BLaER1 (cell line): ENCODE measurements around the gene MVK.

Source experiments
- H3K27ac ChIP-seq: shearing (Covaris generic); formaldehyde crosslinking; 2 replicates; pipeline ENCODE4 v1.8.1; 2022
- H3K27me3 ChIP-seq: shearing (Covaris generic); formaldehyde crosslinking; 2 replicates; pipeline ENCODE4 v1.8.1; 2022
- H3K36me3 ChIP-seq: shearing (Covaris generic); formaldehyde crosslinking; 2 replicates; pipeline ENCODE4 v1.8.1; 2022
- H3K4me1 ChIP-seq: shearing (Covaris generic); formaldehyde crosslinking; 2 replicates; pipeline ENCODE4 v1.8.1; 2022
- H3K4me2 ChIP-seq: shearing (Covaris generic); formaldehyde crosslinking; 2 replicates; pipeline ENCODE4 v1.8.1; 2022
- H3K4me3 ChIP-seq: shearing (Covaris generic); formaldehyde crosslinking; 2 replicates; pipeline ENCODE4 v1.8.1; 2022
- H3K9ac ChIP-seq: shearing (Covaris generic); formaldehyde crosslinking; 2 replicates; pipeline ENCODE4 v1.8.1; 2022
- H3K9me3 ChIP-seq: shearing (Covaris generic); formaldehyde crosslinking; 2 replicates; pipeline ENCODE4 v1.8.1; 2022
- H4K20me1 ChIP-seq: shearing (Covaris generic); formaldehyde crosslinking; 2 replicates; pipeline ENCODE4 v1.8.1; 2022
- Cebpa-rat ChIP-seq: shearing (Covaris generic); IDR thresholded peaks from 2 replicates; pipeline ENCODE4 v1.8.1; 2022

MVK gene

DNA sequence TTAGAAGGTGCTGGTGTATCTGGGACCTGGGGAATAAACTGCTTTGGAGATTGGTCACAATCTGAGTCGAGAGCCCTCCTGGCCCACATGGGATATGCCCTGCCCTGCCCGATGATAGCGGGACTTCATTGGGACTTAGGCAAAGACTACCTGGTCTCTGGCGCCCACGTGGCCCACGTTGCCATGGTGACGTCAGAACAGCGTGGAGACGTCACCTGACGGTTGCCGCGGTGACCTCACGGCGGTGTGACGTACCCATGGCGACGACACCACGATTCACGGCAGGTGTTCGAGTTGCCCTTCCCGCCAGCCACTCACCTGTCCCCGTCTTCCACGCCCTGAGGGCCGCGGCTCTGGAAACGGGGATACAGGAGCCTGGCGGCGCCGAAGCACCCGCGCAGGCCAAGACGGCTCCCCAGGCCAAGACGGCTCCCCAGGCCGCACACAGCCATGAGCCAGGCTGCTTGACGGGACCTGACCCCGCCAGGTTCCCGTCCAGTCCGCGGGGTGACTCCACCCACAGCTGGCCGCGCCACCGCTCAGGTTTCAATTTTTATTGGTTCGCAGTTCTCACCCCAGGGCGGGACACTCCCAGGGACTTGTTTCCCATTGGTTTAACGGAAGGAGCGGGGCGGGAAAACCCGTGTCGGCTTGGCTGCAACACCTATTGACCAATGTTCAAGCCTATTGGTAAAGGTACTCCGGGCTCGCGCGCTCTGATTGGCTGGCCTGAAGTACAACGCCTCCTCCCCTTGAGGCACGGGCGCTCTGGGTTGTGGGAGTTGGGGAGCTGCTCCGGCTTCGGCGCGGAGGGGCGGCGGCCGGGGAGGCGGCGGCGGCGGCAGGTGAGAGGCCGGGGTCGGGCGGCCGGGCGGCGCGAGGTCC, at the start of gene MVK, which contains the start of gene MMAB:
Gene MVK, plus strand, starts transcription at position 766 of the 885 bp plus-strand sequence. CDS start 1,029 bp downstream, outside the sequence.
Gene MMAB, minus strand, starts transcription at position 476 of the 885 bp plus-strand sequence. Its CDS starts 24 bp downstream, at position 452.
- peak within 1 kb of the TSS; percentile 98 for H3K4me2 ChIP-seq
- H3K4me1 ChIP-seq: peaks cover 24% of the 10 kb centered on the region
- H3K9me3 ChIP-seq: no peaks in the 10 kb centered on the region
- H3K4me3 ChIP-seq: peak within 1 kb of the TSS; percentile 81
- peak within 1 kb of the TSS; percentile 78 for H3K9ac ChIP-seq
- no peaks in the 10 kb centered on the region for H3K27me3 ChIP-seq
- H3K36me3 ChIP-seq: peaks cover 59% of the 10 kb centered on the region
- H3K27ac ChIP-seq: peak within 1 kb of the TSS; percentile 81
- no peaks in the 10 kb centered on the region for H4K20me1 ChIP-seq
- TF ChIP-seq Cebpa-rat: no peak

DNA sequence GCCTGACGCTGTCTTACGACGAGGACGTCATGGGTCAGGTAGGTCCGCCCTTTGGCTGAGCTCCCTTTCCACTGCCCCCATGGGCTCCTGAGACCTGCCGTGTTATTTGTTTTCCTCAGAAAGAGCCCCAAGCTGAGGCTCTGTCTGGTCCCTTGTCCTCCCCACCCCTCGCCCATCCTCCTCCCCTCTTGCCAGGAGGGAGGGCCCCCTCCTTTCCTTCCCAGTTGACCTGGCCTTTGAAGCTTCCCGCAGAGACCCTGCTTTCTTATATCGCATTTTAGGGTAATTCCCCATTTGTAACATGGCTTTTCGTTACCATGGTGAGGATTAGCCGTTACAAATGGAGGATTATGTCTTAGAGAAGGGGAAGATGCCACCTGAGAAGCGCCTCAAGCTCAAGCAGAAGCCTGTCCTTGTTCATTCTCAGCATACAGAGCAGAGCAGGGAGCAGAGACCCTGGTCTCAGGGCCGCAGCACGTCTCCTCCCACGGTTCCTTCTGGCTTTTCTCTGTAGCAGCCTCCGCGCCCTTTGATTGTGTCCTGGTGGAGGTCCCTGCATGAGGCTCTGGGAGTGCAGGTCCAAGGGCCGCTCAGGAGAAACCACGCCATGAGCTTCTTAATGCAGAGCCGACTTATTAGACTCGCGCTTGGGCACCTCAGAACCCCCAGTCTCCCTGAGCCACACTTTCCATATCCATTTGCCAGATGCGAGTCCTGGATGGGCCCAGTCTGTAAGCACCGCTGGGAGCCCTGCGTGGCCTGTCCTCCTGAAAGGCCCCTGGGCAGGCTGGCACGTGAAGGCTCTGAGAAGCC, 48.9 kb upstream of the MVK start:
- H3K36me3 ChIP-seq: peaks cover 95% of the 10 kb centered on the region
- H3K4me3 ChIP-seq: no peak overlapping the region
- H3K4me1 ChIP-seq: no peaks in the 10 kb centered on the region

DNA sequence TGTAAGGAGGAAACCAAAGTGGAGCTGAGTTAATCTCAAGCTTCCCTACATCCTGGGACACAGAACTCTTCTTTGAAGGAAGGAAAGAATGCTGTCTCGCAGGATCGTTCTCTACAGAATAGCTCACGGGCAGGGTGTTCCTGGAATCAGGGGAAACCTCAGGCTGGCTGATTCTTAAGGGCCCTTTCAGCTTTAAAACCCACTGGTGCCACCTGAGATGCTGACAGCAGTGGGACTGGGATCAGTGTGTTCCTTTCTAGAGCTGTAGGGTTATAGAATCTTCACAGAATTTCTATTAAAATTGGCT, 48.4 kb upstream of the MVK start:
- H3K9me3 ChIP-seq: no peaks in the 10 kb centered on the region
- H3K4me1 ChIP-seq: no peaks in the 10 kb centered on the region
- H3K9ac ChIP-seq: no peak overlapping the region
- no peaks in the 10 kb centered on the region for H4K20me1 ChIP-seq
- no peaks in the 10 kb centered on the region for H3K27me3 ChIP-seq
- H3K27ac ChIP-seq: no peak overlapping the region
- no peak overlapping the region for H3K4me2 ChIP-seq
- no peak for TF ChIP-seq Cebpa-rat
- no peak overlapping the region for H3K4me3 ChIP-seq
- H3K36me3 ChIP-seq: peaks cover 95% of the 10 kb centered on the region

More for the DNA sequence above, 48.9 kb upstream of the MVK start:
- Histone ChIP-seq H4K20me1 (no peaks in the 10 kb centered on the region), H3K9ac (no peak overlapping the region), H3K9me3 (no peaks in the 10 kb centered on the region), H3K27me3 (no peaks in the 10 kb centered on the region), H3K4me2 (no peak overlapping the region), H3K27ac (no peak overlapping the region)
- no peak for TF ChIP-seq Cebpa-rat

DNA sequence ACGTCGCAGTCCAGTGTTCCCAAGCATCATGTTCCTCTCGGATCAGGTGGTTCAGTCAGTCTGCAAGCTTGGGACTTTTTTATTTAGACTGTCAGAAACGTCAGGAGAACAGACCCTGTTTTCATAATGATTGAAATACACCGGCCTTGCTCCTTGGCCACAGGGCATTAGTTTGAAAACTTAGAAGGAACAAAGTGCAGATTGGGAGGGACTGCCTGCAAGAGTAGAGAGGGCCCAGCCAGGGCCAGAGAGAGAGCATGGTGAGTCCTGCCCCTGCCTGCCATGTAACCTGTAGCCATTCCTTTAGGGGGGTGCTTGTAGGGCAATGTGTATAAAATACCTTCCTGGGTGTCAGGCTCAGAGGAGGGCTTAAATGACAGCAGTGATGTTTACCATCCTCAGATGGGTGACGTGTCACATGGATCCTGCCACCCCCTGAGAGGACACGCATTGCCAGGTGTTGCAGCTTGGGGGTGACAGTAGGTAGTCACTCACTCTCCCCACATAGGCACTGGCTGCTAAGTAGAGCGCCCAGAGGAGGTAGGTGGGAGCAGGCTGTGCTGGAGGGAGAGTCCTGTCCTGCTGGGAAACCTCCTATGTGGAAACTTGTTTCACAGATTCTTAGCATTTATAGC, 46.0 kb upstream of the MVK start:
- H3K4me1 ChIP-seq: no peaks in the 10 kb centered on the region
- no peaks in the 10 kb centered on the region for H4K20me1 ChIP-seq
- peaks cover 90% of the 10 kb centered on the region for H3K36me3 ChIP-seq
- no peak overlapping the region for H3K4me2 ChIP-seq
- no peak for TF ChIP-seq Cebpa-rat
- H3K9ac ChIP-seq: no peak overlapping the region
- H3K27me3 ChIP-seq: no peaks in the 10 kb centered on the region
- H3K27ac ChIP-seq: no peak overlapping the region
- no peaks in the 10 kb centered on the region for H3K9me3 ChIP-seq
- no peak overlapping the region for H3K4me3 ChIP-seq

DNA sequence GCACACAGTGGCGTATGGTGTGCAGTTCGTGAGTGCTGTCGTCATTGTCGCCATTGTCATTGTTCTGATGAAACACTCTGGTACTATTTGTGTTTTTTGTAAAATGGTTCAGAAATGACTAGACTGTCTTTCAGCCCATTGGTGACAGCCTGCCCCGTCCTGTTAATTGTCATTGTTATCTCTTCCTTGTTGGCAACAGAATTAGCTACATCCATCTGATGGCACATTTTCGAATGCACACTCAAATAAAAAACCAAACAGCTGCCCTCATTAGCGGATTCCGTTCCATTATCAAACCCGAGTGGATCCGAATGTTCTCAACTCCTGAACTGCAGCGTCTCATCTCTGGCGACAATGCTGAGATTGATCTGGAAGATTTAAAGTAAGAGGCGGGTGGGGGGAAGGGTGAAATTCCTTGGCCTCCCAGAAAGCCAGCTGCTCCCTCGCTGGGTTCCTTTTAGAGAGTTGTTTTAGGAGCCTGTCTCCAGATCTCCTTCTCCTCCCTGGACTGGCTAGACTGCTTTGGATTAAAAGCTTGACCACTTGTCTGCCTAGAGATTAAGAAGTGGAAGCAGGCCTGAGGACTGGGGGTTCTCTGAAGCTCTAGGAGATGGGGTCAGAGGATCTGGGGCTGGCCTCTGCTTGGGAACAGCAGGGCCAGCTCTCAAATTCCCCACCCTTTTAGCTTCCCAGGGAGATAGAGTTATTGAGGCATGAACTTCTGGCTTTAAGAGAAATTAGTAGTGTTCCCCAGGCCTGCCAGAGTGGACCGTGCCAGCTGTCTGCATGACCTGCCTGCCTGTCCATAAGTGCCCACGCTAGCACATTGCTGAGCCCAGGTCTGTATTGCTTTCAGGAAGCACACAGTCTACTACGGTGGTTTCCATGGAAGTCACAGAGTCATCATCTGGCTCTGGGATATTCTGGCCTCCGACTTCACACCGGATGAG, 43.6 kb upstream of the MVK start:
- no peak overlapping the region for H3K4me2 ChIP-seq
- H4K20me1 ChIP-seq: no peaks in the 10 kb centered on the region; the same call in 1 of the 2 replicates
- no peak overlapping the region for H3K27ac ChIP-seq
- no peaks in the 10 kb centered on the region for H3K9me3 ChIP-seq
- H3K36me3 ChIP-seq: peaks cover 90% of the 10 kb centered on the region
- H3K4me3 ChIP-seq: no peak overlapping the region
- no peaks in the 10 kb centered on the region for H3K4me1 ChIP-seq
- H3K27me3 ChIP-seq: no peaks in the 10 kb centered on the region
- no peak overlapping the region for H3K9ac ChIP-seq
- no peak for TF ChIP-seq Cebpa-rat

DNA sequence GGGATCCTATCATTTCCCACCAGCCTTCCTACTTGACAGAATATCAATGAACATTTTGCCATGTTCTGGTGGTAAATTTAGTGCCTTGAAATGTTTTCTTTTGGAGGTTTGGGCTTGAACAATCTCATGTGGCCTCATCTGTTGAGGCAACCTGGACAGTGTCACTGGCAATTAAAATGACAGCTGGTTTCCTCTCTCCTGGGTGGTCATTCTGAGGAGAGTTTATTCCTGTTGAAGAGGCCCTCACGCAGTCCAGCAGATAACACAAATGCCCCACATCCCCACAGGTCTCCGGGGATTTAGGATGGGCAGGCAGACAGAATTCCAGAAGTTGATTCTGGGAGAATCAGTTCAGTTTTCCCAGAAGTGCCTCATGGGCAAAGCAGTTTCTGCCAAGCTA, 42.2 kb upstream of the MVK start:
- no peak overlapping the region for H3K9ac ChIP-seq
- no peaks in the 10 kb centered on the region; the same call in 1 of the 2 replicates for H4K20me1 ChIP-seq
- no peaks in the 10 kb centered on the region for H3K4me1 ChIP-seq
- no peaks in the 10 kb centered on the region for H3K9me3 ChIP-seq
- no peak overlapping the region for H3K27ac ChIP-seq
- TF ChIP-seq Cebpa-rat: no peak
- H3K4me2 ChIP-seq: no peak overlapping the region
- H3K27me3 ChIP-seq: no peaks in the 10 kb centered on the region
- no peak overlapping the region for H3K4me3 ChIP-seq
- H3K36me3 ChIP-seq: peaks cover 84% of the 10 kb centered on the region

DNA sequence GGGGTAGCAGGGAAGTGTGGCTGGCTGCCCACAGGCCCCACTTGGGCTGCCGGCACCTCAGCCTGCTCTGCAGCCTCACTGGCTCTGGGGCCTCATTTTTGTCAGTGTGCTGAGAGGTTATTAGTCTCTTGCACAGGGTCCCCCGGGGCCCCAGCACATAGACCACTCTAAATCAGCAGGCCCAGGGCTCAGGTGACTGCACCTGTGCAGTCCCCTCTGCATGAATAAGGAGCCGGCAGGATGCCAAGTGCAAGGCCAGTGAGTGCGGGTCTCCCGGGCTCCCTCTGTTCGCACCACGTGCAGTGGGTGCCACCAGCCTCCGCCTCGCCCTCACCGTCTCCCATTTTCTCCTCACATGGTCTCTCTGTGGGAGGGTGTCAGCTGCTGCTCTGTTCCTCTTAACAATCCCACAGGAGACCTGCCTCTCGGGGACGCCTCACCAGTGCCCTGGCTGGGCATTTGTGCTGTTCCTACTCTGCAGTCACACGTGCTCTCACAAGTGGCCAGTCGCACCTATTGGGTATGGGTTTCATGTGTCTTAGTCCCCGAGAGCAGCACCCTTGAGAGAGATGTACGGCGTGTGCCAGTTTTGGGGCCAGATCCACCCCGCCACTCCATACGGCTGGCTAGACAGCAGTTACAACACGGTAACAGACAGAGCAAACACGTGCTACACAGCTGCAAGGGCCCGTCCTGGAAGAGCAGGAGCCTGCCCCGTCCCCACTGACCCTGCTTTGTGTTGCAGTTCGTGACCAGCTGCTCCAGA, 40.7 kb upstream of the MVK start:
- Histone ChIP-seq H3K27ac (no peak overlapping the region), H3K27me3 (no peaks in the 10 kb centered on the region), H3K4me1 (no peaks in the 10 kb centered on the region), H3K4me2 (no peak overlapping the region), H3K9ac (no peak overlapping the region), H3K9me3 (no peaks in the 10 kb centered on the region), H3K4me3 (no peak overlapping the region), H4K20me1 (no peaks in the 10 kb centered on the region; the same call in 1 of the 2 replicates), H3K36me3 (peaks cover 70% of the 10 kb centered on the region)
- TF ChIP-seq Cebpa-rat: no peak

DNA sequence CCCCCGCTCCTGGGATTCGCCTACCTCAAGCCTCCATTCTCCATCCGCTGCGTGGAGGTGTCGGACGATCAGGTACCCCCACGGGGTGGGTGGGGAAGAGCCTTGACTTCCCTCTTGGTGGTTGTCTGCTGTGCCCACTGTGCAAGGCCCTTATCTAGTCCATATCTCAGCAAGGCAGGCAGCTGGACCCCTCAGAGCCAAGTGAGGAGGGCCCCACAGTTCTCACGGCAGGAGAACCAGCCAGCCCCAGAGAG, 40.2 kb upstream of the MVK start:
- Histone ChIP-seq H3K27ac (no peak overlapping the region), H3K4me2 (no peak overlapping the region), H3K9me3 (no peaks in the 10 kb centered on the region), H3K27me3 (no peaks in the 10 kb centered on the region), H4K20me1 (no peaks in the 10 kb centered on the region; the same call in 1 of the 2 replicates), H3K36me3 (peaks cover 66% of the 10 kb centered on the region), H3K4me3 (no peak overlapping the region), H3K9ac (no peak overlapping the region), H3K4me1 (no peaks in the 10 kb centered on the region)
- TF ChIP-seq Cebpa-rat: no peak
